Activated T-cell treated with anti-CD3 and anti-CD28 coated beads, Interleukin-2, amount 50 U/mL, for 72 hours (primary cell): ENCODE data around the gene DIO2. TPM values are rescaled to one million over a fixed set of nuclear protein-coding genes. Genes with fewer than 3 reads are reported as not detected.

Experiments
- ATAC-seq, 2 donors: fragments of 150-1000 bp; cut with Tn5 transposase; replicated peaks in 1 of 2; 2 replicates each; pipeline ENCODE4 v1.10.0; 2021; ENCODE audit warnings: moderate library complexity in 2 of 2, mild to moderate bottlenecking in 1 of 2
- DNase-seq, 2 donors: peaks; one replicate each; pipeline ENCODE4 v3.0.0; 2021 to 2022; ENCODE audit warnings: mixed read lengths in 1 of 2
- H3K27ac Mint-ChIP-seq: one replicate; pipeline ENCODE4 v1.8.0; 2022; ENCODE audit warnings: mild to moderate bottlenecking, moderate library complexity, mixed read lengths
- H3K27me3 Mint-ChIP-seq: one replicate; pipeline ENCODE4 v1.8.0; 2022; ENCODE audit warnings: low read depth, mixed read lengths
- H3K36me3 Mint-ChIP-seq, 2 donors: one replicate each; pipeline ENCODE4 v1.8.0; 2022; ENCODE audit warnings: mixed read lengths in 2 of 2, mild to moderate bottlenecking in 1 of 2; ENCODE audit not compliant: insufficient read depth in 2 of 2
- H3K4me1 Mint-ChIP-seq: one replicate; pipeline ENCODE4 v1.8.0; 2022; ENCODE audit warnings: low read depth, mixed read lengths
- H3K4me3 Mint-ChIP-seq, 2 donors: one replicate each; pipeline ENCODE4 v1.8.0; 2022; ENCODE audit warnings: mild to moderate bottlenecking in 2 of 2, mixed read lengths in 2 of 2, moderate library complexity in 2 of 2
- H3K9me3 Mint-ChIP-seq, 2 donors: one replicate each; pipeline ENCODE4 v1.8.0; 2022; ENCODE audit warnings: mixed read lengths in 2 of 2
- total RNA-seq, 2 donors: library from RNA; stranded (reverse); gene quantifications; one replicate each; pipeline ENCODE4 v1.2.3, GENCODE V29; 2022

The DIO2 gene
- total RNA-seq, 2 donors from 2014 or later: 1.1 TPM; not detected in 1

DNA sequence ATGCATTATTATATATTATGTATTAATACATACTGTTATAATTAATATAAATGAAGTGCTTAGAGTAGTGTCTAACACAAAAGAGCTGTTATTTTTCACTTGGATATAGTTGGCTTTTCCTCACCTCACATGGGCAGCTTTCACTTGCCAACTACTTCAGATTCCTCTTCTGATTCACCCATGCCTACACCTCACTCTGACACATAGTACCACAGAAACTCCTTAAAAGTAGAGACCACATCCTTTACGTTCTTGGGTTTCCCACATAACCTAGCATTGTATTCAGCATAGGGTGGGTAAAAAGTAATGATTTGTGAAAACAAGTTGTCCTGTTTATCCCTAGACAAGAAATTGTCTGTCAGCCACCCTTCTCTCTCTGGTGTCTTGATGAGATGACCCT is 61.0 kb downstream of the DIO2 start:
- H3K27ac Mint-ChIP-seq: no peak overlapping the region
- no peaks in the 10 kb centered on the region for H3K36me3 Mint-ChIP-seq
- DNase-seq: no peak
- peaks cover 3 to 4% of the 10 kb centered on the region in 2 donors for H3K9me3 Mint-ChIP-seq
- ATAC-seq: no peak
- no peak overlapping the region for H3K4me3 Mint-ChIP-seq
- H3K4me1 Mint-ChIP-seq: no peaks in the 10 kb centered on the region
- H3K27me3 Mint-ChIP-seq: no peaks in the 10 kb centered on the region
